BE2C (cell line): Measurements from ENCODE around the gene SLC6A18.
A peak's percentile ranks its signal among the peaks of the same experiment; 100 is the strongest.

ENCODE experiments used
- DNase-seq: peaks from one replicate; pipeline ENCODE4 v3.0.0-alpha.2; 2020
- H3K27me3 ChIP-seq: fragments of 250-450 bp; sonication (Bioruptor Pico); 2 replicates; pipeline ENCODE4 v1.5.1; 2020; ENCODE audit warnings: mild to moderate bottlenecking
- H3K36me3 ChIP-seq: fragments of 250-450 bp; sonication (Bioruptor Pico); 2 replicates; pipeline ENCODE4 v1.5.1; 2020; ENCODE audit warnings: mild to moderate bottlenecking
- H3K4me1 ChIP-seq: fragments of 250-450 bp; sonication (Bioruptor Pico); 2 replicates; pipeline ENCODE4 v1.5.1; 2020
- H3K4me3 ChIP-seq: 2 replicates; pipeline ENCODE4 v1.5.1; 2011; ENCODE audit warnings: low read depth, low read length
- H3K9me3 ChIP-seq: fragments of 250-450 bp; sonication (Bioruptor Pico); 2 replicates; pipeline ENCODE4 v1.5.1; 2020
- CTCF ChIP-seq: IDR thresholded peaks from 2 replicates; pipeline ENCODE4 v1.5.1; 2012; ENCODE audit warnings: mild to moderate bottlenecking, low read depth, low read length

The SLC6A18 gene

DNA sequence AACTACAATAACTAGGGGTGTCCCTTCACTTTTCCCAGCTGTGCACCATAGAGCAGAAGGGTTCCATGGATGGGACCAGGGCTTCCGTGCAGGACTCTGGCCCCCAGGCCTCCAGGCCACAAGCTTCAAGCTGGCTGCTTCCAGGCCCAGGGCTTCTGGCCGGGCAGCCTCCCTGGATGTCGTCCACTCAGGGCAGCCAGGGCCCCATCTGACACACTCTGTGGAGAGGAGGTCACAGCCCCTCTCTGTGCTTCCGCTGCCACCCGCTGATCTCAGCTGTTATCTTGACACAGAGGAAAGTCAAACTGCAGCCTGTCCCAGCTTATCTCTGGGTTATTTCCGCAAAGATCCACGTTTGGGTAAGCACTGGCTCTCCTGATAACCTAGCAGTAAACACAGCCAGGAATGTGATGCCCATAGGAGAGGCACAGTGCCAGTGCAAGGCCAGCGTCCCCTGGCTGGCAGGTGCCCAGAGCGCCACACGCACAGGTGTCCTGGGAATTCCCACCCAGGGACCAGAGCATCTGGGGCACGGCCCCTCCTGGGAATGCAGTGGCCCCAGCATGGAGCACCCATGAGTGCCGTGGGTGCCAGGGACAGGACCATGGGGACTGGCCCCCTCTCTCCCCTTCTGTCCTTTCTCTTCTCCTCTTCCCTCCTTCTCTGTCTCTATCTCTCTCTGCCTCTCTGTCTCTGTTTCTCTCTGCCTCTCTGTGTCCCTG, 39.4 kb upstream of the SLC6A18 start:
- H3K27me3 ChIP-seq, result no peaks in the 10 kb centered on the region
- DNase-seq, result peak; percentile 60

DNA sequence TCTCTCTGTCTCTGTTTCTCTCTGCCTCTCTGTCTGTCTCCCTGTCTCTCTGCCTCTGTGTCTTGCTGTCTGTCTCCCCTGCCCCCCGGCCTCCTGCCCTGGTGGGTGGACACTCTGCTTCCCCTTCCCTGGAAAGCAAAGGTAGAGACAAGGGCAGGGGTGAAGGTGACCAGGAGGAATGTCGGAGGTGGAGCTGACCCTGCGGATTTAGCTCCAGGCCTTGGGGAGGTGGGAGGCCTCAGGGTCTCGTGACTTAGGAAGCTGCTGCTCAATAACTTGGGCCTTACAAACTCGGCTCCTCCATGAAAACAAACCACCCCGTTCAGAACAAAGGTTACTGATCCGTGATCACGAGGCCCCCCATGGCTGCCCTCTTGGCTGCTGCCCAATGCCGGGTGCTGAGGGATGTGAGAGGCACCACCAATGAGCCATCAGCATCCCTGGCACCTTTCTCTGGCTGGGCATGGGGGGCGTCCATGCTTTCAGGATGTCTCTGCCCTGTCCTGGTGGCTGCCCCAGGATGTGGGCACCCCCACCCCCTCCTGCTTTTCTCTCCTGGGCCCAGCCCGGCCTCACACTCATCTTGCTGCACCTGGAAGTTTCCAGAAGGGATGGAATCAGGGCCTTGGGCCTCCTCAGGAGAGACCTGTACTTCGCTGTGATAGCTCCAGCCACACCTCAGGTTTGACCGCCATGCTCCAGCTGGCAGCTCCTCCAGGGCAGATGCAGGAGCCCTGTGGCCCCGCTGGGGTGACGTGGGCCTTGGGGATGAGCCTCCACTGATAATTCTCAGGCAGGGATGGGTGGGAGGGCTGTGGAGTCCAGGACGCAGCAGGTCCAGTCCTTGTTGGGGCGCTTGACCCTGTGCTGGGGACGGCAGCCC, 38.6 kb upstream of the SLC6A18 start:
- Histone ChIP-seq H3K27me3 (no peaks in the 10 kb centered on the region), H3K9me3 (no peaks in the 10 kb centered on the region), H3K4me3 (no peak overlapping the region), H3K36me3 (no peaks in the 10 kb centered on the region), H3K4me1 (peaks cover 10% of the 10 kb centered on the region)
- peak; percentile 3 for DNase-seq
- no peak for TF ChIP-seq CTCF

More for the DNA sequence above, 39.4 kb upstream of the SLC6A18 start:
- Histone ChIP-seq H3K4me3 (no peak overlapping the region), H3K4me1 (peaks cover 10% of the 10 kb centered on the region), H3K36me3 (no peaks in the 10 kb centered on the region), H3K9me3 (no peaks in the 10 kb centered on the region)
- no peak for TF ChIP-seq CTCF

DNA sequence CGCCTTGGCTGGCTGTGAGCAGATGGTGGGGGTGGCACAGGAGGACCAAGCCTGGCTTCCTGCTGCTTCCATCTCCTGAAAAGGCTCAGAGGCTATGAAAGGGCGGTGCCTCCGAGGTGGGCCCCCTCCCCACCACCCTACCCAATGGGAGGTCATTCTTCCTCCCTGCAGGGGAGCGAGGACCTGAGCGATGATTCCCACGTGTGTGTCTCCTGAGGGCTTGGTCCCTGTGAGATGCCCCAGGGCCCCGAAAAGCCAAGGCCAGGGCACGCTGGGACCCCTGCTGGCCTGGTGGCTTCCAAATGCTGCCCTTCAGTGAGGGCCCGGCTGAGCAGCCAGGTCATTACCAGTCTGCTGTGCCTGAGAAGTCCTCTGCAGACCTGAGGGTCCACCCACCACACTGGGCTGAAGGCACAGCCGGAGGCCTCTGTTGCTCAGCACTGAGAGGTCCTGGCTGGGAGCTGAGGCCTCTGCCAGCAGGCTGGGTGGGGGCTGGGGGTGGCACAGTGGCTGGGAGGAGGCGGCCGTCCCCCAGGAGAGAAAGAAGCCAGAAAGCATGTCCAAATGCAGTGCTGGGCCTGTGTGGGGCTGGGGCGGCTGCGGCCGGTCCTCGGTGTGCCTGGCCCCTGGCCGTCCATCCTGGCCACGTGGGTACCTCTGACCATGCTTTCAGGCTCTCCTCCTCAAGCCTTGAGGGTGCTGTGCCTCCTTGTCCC, 37.8 kb upstream of the SLC6A18 start:
- H3K4me3 ChIP-seq, result no peak overlapping the region
- no peaks in the 10 kb centered on the region for H3K27me3 ChIP-seq
- no peak for DNase-seq
- TF ChIP-seq CTCF, result no peak
- no peaks in the 10 kb centered on the region for H3K9me3 ChIP-seq
- H3K36me3 ChIP-seq, result no peaks in the 10 kb centered on the region
- H3K4me1 ChIP-seq, result peaks cover 10% of the 10 kb centered on the region

- DNase-seq, result no peak
- Histone ChIP-seq H3K4me1 (peaks cover 10% of the 10 kb centered on the region), H3K4me3 (no peak overlapping the region), H3K36me3 (no peaks in the 10 kb centered on the region), H3K27me3 (no peaks in the 10 kb centered on the region), H3K9me3 (no peaks in the 10 kb centered on the region)
- TF ChIP-seq CTCF, result no peak
These were observed 37.2 kb upstream of the SLC6A18 start for GRCh38 chr5:1187950-1188334.

DNA sequence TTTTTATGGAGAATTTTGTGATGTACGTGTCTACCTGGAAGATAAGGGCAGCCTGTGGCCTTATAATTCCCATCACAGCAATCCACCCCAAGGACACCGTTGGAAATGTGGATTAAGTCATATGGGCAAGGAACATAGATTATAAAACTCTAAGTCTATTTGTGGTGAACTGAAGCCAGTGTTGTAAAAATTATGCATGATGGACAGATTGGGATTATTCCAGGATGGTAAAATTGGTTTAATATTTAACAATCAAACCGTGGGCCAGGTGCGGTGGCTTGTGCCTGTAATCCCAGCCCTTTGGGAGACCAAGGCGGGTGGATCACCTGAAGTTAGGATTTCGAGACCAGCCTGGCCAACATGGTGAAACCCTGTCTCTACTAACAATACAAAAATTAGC, 36.7 kb upstream of the SLC6A18 start:
- no peaks in the 10 kb centered on the region for H3K36me3 ChIP-seq
- H3K4me3 ChIP-seq, result no peak overlapping the region
- no peak for TF ChIP-seq CTCF
- no peaks in the 10 kb centered on the region for H3K27me3 ChIP-seq
- H3K4me1 ChIP-seq, result peaks cover 10% of the 10 kb centered on the region
- DNase-seq, result no peak
- no peaks in the 10 kb centered on the region for H3K9me3 ChIP-seq
